Testis (tissue), 2 donors: Measurements from ENCODE around the gene TUB.

ENCODE experiments used
- CTCF ChIP-seq, 3 experiments: fragments of 450-650 bp in 2 of 3; fragments of 200-600 bp in 1 of 3; sonication (generic) in 1 of 3; IDR thresholded peaks; one replicate each; pipeline ENCODE4 v1.5.1; 2016 to 2019; ENCODE audit warnings: antibody characterized with exemption in 3 of 3, mild to moderate bottlenecking in 2 of 3, moderate library complexity in 1 of 3
- POLR2A ChIP-seq: fragments of 450-650 bp; IDR thresholded peaks from one replicate; pipeline ENCODE4 v1.6.1; 2017; ENCODE audit warnings: antibody characterized with exemption, mild to moderate bottlenecking, moderate library complexity

DNA sequence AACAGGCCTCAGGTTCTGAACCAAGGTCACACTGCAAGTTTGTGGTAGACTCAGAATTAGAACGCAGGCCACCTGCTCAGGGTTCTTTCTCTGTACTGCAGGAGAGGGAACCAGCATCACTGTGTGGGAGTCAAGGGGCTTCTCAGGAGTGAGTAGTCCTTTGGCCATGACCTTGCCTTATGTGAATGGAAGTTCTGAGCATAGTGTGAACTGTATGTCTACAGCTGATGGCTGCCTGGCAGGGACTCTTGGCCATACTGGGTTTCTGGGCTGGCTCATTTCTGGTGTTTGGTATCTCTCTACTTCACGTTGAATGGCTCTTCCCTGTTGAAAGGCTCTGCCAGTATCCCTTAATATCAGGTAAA lies 40.1 kb upstream of the TUB start:
- TF ChIP-seq CTCF (IDR thresholded peaks at IDR 0.05) (no peak), POLR2A (no peak)
